Stimulated activated naive CD8-positive, alpha-beta T cell treated with anti-CD3 and anti-CD28 coated beads, Interleukin-15, Interleukin-2, amounts not matched to agents 100 ng/mL and 50 ng/mL, for 24 hours (primary cell): ENCODE results near the gene DOC2A.
"Not testable (repeated sequence)": the region's sequence is repeated elsewhere in the genome, so short reads cannot be mapped to it uniquely, and the experiment has no call there.

ENCODE experiments used
- H3K27ac Mint-ChIP-seq: one replicate; pipeline ENCODE4 v1.8.0; 2021; ENCODE audit warnings: mild to moderate bottlenecking, mixed read lengths
- H3K27me3 Mint-ChIP-seq: one replicate; pipeline ENCODE4 v1.8.0; 2021; ENCODE audit warnings: mixed read lengths
- H3K36me3 Mint-ChIP-seq: one replicate; pipeline ENCODE4 v1.8.0; 2021; ENCODE audit warnings: low read depth, mixed read lengths
- H3K4me1 Mint-ChIP-seq: one replicate; pipeline ENCODE4 v1.8.0; 2021; ENCODE audit warnings: low read depth, mixed read lengths
- H3K4me3 Mint-ChIP-seq: one replicate; pipeline ENCODE4 v1.8.0; 2021; ENCODE audit warnings: mild to moderate bottlenecking, mixed read lengths
- H3K9me3 Mint-ChIP-seq: one replicate; pipeline ENCODE4 v1.8.0; 2021; ENCODE audit warnings: mixed read lengths

Gene DOC2A

GRCh38 chr16:30017277-30017656 is 6.4 kb upstream of the DOC2A start:
- Mint-ChIP-seq H3K36me3 (no peaks in the 10 kb centered on the region), H3K4me1 (peaks cover 14% of the 10 kb centered on the region), H3K27me3 (peaks cover 11% of the 10 kb centered on the region), H3K4me3 (no peak overlapping the region), H3K27ac (no peak overlapping the region), H3K9me3 (no peaks in the 10 kb centered on the region)

DNA sequence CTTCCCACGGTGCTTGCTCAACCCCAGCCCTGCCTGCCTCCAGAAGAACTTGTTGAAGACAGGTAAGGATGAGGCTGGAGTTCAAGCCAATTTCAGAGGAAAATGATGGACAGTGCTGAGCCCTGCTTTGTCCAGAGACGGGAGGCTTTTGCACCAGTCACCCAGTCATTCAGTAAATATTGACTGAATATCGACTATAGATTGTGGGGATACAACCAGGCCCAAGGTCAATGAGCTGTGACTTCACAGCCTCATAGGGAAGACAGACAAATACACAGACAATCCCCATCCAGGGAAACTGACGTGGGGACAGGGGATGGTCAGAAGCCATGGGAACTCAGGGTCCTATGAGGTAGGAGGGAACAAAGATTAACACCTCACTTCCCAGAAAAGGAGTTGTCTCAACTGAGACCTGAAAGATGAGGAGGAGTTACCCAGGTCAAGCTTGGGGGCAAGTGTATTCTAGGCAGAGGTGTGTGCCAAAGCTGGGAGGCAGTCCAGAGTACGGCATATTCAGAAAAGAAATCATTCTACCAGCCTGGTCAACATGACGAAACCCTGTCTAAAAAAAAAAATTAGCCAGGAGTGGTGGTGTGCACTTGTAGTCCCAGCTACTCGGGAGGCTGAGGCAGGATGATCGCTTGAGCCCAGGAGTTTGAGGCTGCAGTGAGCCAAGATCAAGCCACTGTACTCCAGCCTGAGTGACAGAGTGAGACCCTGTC is 5.9 kb upstream of the DOC2A start:
- Mint-ChIP-seq H3K36me3 (no peaks in the 10 kb centered on the region), H3K27ac (no peak overlapping the region), H3K27me3 (peaks cover 16% of the 10 kb centered on the region), H3K4me3 (no peak overlapping the region), H3K4me1 (peaks cover 18% of the 10 kb centered on the region), H3K9me3 (no peaks in the 10 kb centered on the region)

DNA sequence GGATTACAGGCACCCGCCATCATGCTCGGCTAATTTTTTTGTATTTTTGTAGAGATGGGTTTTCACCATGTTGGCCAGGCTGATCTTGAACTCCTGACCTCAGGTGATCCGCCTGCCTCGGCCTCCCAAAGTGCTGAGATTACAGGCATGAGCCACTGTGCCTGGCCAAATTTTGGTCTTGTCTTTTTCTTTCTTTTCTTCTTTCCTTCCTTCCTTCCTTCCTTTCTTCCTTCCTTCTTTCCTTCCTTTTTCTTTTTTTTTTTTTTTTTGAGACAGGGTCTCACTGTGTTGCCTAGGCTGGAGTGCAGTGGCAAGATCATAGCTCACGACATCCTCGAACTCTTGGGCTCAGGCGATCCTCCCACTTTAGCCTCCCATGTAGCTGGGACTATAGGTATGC is 4.6 kb upstream of the DOC2A start:
- H3K4me3 Mint-ChIP-seq, H3K36me3 Mint-ChIP-seq: not testable (repeated sequence)
- H3K4me1 Mint-ChIP-seq, result peaks cover 10% of the 10 kb centered on the region

DNA sequence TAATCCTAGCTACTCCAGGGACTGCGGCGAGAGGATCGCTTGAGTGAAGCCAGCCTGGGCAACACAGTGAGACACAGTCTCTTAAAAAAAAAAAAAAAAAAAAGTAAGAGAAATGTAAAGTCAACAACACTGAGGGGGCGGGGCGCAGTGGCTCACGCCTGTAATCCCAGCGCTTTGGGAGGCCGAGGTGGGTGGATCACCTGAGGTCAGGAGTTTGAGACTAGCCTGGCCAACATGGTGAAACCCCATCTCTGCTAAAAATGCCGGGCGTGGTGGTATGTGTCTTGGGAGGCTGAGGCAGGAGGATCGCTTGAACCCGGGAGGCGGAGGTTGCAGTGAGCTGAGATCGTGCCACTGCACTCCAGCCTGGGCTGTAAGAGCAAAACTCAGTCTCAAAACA is 1.8 kb upstream of the DOC2A start:
- peaks cover 13% of the 10 kb centered on the region for H3K4me1 Mint-ChIP-seq
- H3K9me3 Mint-ChIP-seq, H3K36me3 Mint-ChIP-seq, H3K4me3 Mint-ChIP-seq, H3K27ac Mint-ChIP-seq: not testable (repeated sequence)
- peaks cover 13% of the 10 kb centered on the region for H3K27me3 Mint-ChIP-seq

More for the DNA sequence above, 4.6 kb upstream of the DOC2A start:
- not testable (repeated sequence) for H3K27ac Mint-ChIP-seq, H3K9me3 Mint-ChIP-seq
- peaks cover 14% of the 10 kb centered on the region for H3K27me3 Mint-ChIP-seq

- H3K4me3 Mint-ChIP-seq, result peak overlapping the region; percentile 65
- H3K9me3 Mint-ChIP-seq, result no peaks in the 10 kb centered on the region
- H3K27me3 Mint-ChIP-seq, result peaks cover 13% of the 10 kb centered on the region
- peaks cover 13% of the 10 kb centered on the region for H3K4me1 Mint-ChIP-seq
- H3K27ac Mint-ChIP-seq, result no peak overlapping the region
- H3K36me3 Mint-ChIP-seq, result no peaks in the 10 kb centered on the region
Observed at GRCh38 chr16:30011714-30012504, 1.1 kb upstream of the DOC2A start.

- Mint-ChIP-seq H3K9me3 (no peaks in the 10 kb centered on the region), H3K4me1 (peaks cover 13% of the 10 kb centered on the region), H3K36me3 (no peaks in the 10 kb centered on the region), H3K27ac (no peak overlapping the region), H3K4me3 (peak overlapping the region; percentile 62), H3K27me3 (peaks cover 10% of the 10 kb centered on the region)
Observed at GRCh38 chr16:30009990-30010843, 610 bp downstream of the DOC2A start.

DNA sequence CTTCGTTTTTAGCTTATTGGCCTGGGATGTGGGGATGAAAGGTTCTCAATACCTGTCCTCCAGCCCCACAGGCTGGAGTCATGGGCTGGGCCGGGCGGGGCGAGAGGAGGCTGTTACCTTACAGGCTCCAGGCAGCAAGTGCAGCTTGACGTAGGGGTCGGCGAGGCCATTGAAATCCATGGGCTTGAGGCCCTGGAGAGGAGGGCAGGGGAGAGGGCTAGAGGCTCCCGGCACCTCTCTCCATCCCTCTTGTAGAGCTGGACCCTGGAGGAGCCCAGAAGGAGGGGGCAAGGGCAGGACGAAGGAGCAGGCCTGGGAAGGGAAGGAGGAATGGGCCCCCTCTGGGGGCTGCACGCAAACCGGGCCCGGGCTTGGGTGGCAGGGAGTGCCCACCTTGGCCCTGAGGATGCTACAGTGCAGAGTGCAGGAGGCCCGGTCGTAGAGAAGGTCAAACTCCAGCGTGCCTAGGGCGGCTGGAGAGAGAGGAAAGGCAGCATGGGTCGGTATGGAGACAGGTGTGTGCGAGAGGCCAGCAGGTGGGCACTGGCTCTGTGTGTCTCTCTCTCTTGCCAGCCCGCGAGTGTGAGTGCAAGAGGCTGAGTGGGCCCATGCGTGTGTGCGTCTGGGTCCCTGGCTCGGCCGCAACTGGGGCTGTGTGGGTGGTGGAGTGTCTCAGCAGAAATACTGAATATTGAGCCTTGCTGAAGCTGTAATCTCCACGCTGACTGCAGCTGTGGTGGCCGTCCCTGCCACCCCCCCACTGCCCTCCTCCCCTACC is 1.6 kb downstream of the DOC2A start:
- Mint-ChIP-seq H3K27ac (no peak overlapping the region), H3K36me3 (no peaks in the 10 kb centered on the region), H3K4me1 (peaks cover 13% of the 10 kb centered on the region), H3K9me3 (no peaks in the 10 kb centered on the region), H3K4me3 (no peak overlapping the region), H3K27me3 (peaks cover 10% of the 10 kb centered on the region)

DNA sequence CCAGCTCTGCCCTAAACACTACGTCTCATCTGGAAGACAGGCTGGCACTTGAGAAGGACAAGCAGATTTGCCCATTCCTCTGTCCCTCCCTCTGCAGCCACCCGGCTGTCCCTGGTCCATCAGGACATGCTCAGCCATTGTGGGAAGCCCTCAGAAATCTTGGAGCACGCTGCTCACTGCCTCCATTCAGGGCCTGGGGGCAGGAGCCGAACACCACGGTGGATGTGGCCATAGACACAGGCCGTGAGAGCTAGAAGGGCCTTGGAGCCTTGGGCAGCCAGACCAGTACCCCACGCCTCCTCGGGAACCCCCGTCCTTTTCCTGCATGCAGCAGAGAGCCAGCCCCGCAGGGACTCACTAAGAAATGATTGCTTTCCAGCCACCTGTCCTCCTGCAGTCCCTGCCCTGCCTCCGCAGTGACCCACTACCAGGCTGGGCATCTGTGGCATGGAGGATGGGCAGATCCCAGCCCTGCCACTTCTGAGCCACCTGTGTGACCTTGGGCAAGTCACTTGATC is 3.4 kb downstream of the DOC2A start:
- H3K36me3 Mint-ChIP-seq, result peaks cover 5% of the 10 kb centered on the region
- no peaks in the 10 kb centered on the region for H3K9me3 Mint-ChIP-seq
- peaks cover 10% of the 10 kb centered on the region for H3K27me3 Mint-ChIP-seq
- H3K4me1 Mint-ChIP-seq, result peaks cover 13% of the 10 kb centered on the region
- no peak overlapping the region for H3K27ac Mint-ChIP-seq
- no peak overlapping the region for H3K4me3 Mint-ChIP-seq

GRCh38 chr16:30006659-30007377 is 4.0 kb downstream of the DOC2A start:
- Mint-ChIP-seq H3K36me3 (peaks cover 11% of the 10 kb centered on the region), H3K27ac (no peak overlapping the region), H3K9me3 (no peaks in the 10 kb centered on the region), H3K4me3 (no peak overlapping the region), H3K4me1 (peaks cover 9% of the 10 kb centered on the region), H3K27me3 (peaks cover 4% of the 10 kb centered on the region)

GRCh38 chr16:30006095-30006473 is 4.7 kb downstream of the DOC2A start:
- Mint-ChIP-seq H3K27me3 (peaks cover 3% of the 10 kb centered on the region), H3K4me3 (no peak overlapping the region), H3K27ac (no peak overlapping the region), H3K9me3 (no peaks in the 10 kb centered on the region), H3K36me3 (peaks cover 15% of the 10 kb centered on the region), H3K4me1 (peaks cover 7% of the 10 kb centered on the region)

- peaks cover 15% of the 10 kb centered on the region for H3K36me3 Mint-ChIP-seq
- no peak overlapping the region for H3K27ac Mint-ChIP-seq
- no peaks in the 10 kb centered on the region for H3K9me3 Mint-ChIP-seq
- H3K27me3 Mint-ChIP-seq, result peaks cover 3% of the 10 kb centered on the region
- H3K4me3 Mint-ChIP-seq, result no peak overlapping the region
- H3K4me1 Mint-ChIP-seq, result peaks cover 6% of the 10 kb centered on the region
Observed at GRCh38 chr16:30005341-30006094, 5.3 kb downstream of the DOC2A start.

- peaks cover 15% of the 10 kb centered on the region for H3K36me3 Mint-ChIP-seq
- no peaks in the 10 kb centered on the region for H3K4me1 Mint-ChIP-seq
- H3K4me3 Mint-ChIP-seq, result no peak overlapping the region
- no peaks in the 10 kb centered on the region for H3K9me3 Mint-ChIP-seq
- no peaks in the 10 kb centered on the region for H3K27me3 Mint-ChIP-seq
- no peak overlapping the region for H3K27ac Mint-ChIP-seq
Observed at GRCh38 chr16:30004811-30005242, 6.0 kb downstream of the DOC2A start.

DNA sequence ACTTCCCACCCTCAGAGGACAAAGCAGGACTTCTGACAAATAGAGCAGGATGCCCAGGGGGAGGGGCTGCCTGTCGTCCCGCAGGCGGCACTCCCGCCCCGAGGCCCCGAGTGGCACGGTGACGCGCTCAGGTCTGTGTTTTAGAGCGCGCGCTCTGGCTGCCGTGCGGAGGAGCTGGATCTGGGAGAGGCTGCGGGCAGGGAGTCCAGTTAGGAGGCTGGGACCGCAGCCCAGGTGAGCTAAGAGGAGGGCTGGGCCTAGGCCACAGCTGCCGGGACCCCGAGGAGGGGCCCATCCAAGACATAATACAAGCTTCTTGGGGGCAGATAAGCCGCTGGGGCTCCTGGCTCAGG is 6.4 kb downstream of the DOC2A start:
- no peaks in the 10 kb centered on the region for H3K27me3 Mint-ChIP-seq
- no peaks in the 10 kb centered on the region for H3K9me3 Mint-ChIP-seq
- no peaks in the 10 kb centered on the region for H3K4me1 Mint-ChIP-seq
- peaks cover 20% of the 10 kb centered on the region for H3K36me3 Mint-ChIP-seq
- no peak overlapping the region for H3K4me3 Mint-ChIP-seq
- no peak overlapping the region for H3K27ac Mint-ChIP-seq
